NOMO-1 (cell line): ENCODE data around the gene OGFR.

Experiments used
- DNase-seq, 2 experiments: peaks; one replicate each; lab custom pipeline; 2025; ENCODE audit not compliant: unreplicated experiment in 2 of 2; lab: John Stamatoyannopoulos, UW

Gene OGFR

DNA sequence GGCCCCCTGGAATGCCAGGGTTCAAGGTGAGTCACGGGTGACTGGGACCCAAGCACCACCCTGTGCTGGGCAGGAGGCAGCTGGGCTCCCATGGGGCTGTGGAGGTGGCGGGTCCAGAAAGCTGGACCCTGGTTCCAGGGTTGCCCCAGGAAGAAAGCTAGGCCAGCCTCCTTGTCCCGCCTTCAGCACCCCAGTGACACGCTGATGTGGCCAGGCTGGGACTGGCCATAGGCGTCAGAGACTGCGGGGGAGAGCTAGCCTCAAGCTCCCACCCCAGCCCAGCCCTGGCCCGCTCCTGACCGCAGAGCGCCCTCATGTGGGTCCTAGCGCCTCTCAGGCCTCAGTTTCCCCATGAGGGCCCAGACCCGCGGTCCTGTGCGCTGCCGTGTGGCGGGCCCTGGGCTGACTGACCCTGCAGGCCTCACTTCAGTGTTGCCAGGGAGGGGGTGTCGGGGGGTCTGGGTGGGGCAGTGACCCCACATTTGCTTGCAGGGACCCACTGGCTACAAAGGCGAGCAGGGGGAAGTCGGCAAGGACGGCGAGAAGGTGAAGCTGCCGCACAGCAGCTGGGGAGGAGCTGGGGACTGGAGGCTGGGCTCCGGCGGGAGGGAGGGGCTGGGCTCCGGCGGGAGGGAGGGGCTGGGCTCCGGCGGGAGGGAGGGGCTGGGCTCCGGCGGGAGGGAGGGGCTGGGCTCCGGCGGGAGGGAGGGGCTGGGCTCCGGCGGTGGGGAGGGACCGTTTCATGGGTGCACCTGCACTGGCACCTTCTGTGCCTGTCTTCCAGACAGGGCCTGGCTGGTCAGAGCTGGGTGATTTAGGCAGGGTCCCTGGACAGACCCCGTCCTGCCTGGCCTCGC, 20.1 kb downstream of the OGFR start:
- DNase-seq: peak; percentile 68 to 84

DNA sequence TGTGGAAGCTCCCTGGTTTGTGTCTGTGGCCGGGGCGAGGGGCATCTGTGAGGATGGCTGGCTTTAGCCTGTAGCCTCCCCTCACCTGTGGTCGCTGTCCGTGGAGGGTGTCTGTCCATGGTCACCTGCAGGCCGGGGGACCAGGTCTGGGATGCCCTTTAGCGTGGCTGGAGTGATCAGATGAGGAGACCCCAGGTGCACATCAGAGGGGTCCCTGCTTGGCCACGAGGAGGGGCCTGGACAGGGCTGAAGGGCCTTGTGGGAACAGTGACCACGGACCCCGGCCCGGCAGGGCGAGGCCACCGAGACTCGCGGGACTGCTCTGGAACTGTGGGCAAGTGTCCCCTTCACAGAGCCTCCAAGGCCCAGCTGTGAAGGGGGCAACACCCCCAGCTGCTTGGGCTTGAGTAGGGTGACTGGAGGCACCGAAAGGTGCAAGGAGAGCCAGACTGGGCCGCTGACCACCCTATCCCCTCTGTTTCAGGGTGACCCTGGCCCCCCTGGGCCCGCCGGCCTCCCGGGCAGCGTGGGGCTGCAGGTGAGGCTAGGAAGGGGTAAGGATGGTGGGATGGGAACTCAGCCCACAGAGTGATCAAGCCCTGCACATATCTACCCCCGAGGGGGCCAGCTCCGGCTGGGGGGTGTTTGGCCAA, 20.8 kb downstream of the OGFR start:
- DNase-seq: no peak

DNA sequence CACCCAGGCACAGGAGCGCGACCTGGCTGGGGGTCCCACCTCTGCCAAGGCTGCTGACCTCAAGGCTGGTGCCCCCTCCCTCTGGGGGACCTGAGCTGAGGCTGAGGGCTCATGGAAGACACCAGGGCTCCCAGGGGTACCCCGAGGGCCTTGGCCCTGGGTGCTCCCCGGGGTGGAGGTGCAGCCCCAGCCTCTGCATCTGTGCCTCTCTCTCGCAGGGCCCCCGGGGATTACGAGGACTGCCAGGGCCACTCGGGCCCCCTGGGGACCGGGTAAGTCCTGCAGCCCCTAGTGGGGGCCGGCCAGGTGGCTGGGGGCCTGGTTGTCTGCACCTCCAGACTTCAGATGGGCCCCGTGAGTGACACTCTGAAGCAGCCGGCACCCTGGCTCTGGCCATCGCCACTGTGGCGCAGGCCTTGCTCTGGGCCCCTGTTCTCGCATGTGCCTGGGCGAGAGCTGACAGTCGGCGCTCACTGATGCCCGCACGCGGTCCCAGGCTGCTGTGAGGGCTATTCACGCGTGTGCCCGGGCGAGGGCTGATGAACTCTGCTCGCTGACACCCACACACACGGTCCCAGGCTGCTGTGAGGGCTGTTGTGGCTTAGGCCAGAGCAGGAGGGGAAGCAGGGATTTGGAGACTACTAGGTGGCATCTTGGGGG, 21.5 kb downstream of the OGFR start:
- DNase-seq: no peak

DNA sequence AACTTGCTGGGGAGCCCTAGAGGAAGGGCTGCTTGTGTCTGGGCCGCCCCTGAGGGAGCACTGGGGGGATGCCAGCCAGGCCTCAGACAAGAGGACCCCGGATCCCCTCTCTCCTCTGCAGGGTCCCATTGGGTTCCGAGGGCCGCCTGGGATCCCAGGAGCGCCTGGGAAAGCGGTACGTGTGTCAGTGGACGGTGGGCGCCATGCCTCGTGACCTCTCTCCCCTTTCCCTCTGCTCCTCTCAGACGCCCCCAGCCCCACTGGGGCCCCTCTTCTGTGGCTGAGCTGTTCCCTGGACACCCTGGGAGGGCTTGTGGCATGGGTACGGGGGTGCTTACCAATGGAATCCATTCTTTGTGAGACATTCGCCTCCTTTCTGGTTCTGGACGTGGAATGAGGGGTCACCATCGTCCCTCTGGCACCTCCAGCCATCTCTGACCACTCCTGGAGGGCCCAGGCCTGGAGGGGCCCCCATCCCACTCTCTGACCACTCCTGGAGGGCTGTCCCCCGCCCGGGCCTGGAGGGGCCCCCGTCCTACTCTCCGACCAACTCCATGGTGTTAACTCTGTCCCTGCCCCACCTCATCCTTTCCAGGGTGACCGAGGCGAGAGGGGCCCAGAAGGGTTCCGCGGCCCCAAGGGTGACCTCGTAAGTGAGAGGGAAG, 22.1 kb downstream of the OGFR start:
- no peak for DNase-seq

DNA sequence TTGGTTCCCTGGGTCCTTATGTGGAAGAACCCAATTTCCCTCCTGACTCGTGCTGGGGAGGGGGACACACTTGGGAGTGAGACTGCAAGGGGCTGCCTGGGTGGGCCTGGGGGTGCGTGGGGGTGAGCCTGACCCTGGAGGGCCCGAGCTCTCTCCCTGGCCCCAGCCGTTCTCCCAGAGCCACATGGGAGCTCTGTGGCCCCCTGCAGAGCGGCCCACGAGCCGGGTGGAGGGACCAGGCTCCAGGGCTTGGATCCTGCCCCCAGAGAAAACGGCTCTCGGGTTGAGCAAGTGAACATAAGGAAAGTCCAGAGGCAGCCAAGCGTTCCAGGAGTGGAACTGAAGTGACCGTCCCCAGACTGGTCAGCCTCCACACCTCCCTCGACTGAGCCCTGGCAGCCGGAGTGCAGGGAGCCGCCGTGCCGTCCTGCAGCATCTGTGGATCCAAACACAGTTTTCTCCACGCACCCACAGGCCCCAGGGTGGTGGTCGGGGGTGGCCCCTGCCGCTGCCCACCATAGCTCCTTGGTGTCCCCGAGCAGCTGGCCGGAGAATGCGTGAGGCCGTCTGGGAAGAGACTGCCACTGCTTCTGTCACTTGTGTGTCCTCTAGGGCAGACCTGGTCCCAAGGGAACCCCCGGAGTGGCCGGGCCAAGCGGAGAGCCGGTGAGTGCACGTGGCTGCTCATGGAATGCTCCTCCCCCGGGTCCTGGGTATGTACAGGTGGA, 22.8 kb downstream of the OGFR start:
- no peak for DNase-seq

DNA sequence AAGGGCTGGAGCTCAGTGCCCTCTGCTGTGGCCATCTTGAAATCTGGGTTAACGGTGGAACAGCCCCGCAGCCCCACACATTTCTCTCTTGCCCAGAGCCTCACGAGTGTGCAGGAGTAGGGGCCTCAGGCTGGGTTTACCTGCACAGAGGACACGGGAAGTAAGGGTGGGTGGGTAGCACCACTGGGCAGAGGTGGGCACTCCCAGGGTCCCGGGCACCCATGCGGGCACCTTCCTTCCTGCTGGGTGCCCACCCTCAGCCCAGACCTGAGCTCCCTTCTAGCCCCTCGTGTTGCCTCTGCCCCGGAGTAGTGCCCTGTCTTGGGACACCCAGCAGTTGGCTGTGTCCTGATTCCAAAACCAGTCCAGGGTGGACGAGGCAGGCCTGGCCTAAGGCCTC, 23.4 kb downstream of the OGFR start:
- no peak for DNase-seq

DNA sequence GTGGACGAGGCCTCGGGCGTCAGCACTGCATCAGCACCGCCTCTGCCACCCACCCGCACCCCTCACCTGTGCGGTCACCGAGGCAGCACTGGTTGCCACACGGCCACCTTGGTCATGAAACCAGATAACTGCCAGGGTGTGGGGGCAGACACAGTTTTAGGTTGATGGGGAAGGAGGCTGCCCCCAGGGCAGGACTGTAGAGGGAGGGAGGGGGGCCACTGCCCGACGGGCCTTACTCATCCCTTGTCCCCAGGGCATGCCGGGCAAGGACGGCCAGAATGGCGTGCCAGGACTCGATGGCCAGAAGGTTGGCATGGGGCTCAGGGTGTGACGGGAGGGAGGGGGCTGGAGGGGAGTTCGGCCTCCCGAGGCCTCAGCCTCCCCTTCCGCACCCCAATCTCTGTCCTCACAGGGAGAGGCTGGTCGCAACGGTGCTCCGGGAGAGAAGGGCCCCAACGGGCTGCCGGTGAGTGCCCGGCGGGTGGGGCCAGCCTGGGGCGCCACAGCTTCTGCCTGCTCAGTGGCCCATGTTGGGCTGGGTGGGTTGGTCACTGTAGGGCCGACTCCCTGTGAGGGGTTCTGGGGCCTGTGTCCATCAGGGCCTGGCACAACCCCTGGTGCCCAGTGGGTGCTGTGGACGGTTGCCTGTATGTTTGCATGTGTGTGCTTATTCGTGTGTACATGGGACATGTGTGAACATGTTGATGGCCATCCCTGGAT, 24.0 kb downstream of the OGFR start:
- no peak for DNase-seq

DNA sequence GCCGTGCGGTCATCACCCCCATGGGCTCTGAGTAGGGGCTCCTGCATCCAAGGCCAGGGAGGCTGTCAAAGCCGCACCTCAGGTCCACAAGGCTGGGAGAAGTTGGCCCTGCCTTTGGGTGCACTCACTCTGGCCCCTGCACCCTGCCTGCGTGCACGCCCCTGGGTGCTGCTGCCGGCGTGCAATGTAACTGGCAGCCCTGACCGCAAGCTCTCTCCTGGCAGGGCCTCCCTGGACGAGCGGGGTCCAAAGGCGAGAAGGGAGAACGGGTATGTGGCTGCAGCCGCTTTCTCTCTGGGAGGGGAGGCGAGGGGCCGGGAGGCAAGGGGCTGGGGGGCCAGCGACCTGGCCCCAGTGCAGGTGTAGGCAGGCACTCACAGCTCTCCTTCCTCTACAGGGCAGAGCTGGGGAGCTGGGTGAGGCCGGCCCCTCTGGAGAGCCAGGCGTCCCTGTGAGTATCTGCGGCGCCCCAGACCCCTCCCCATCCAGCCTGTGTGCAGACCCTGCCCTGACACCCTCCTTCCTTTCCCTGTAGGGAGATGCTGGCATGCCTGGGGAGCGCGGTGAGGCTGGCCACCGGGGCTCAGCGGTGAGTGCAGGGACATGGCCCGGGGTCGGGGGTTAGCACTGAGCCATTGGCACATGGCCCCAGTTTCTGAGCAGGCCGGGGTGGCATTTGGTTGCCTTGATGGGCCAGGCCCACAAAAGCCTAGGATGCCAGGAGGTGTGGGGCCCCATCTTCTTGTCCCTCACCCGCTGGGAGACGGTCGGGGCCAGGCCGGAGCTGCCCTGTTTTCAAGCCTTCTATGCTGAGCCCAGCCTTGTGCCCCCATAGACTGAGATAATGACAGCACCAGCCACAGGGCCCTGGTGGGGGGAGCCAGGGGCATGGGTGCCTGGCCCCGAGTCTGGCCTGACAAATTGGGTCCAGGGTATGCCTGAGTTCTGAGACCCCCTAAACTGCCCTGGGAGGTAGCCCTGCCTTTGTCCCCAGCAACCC, 24.9 kb downstream of the OGFR start:
- DNase-seq: no peak

DNA sequence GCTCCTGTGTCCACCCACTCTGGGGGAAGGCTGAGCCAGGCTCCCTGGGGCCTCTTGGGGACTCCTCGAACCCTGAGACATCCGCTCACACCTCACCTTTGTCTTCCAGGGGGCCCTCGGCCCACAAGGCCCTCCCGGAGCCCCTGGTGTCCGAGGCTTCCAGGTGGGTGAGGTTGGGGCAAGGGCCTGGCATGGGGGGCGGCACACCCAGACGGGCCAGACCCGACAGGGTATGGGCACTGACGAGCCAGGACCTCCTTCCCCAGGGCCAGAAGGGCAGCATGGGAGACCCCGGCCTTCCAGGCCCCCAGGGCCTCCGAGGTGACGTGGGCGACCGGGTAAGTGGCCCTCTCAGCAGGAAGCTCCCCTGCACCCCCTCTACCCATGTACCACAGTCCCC, 25.6 kb downstream of the OGFR start:
- DNase-seq: no peak

DNA sequence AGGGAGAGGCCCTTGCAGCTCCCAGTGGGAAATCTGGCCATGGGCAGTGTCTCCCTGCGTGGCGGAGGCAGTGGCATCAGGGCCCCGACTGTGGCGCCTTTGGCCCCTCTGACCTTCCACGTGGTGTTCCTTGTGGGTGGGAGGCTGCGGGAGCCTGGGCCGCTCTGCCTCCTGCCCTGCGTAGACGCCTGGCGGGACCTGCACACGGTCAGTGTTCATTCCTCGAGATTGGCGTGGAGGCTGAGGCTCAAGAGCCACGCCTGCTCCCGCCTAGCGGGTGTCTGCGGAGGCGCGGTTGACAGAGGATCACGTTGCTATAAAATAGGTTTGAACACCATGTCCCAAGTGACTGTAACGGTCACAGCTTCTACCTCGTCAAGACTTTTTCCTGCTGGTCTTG, 26.2 kb downstream of the OGFR start:
- peak; percentile 72 to 75 for DNase-seq

DNA sequence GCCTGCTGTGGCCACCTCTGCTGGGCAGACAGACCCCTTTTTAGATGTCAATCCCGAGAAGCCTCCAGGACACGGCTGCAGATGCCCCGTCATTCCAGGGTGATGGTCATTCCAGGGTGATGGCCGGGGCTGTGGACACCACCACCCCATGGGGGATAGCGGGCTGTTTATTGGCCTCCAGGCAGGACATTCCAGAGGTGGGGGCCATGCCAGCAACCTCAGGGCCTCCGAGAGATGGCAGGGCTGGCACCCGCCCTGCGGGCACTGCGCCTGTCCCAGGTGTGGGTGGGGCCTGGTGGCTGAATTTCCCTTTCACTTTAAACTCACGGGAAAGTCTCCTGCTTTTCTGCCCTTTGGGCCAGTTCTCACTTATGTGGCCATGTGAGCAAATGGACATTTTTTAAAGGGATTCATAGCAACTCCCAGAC, 26.7 kb downstream of the OGFR start:
- DNase-seq: no peak

DNA sequence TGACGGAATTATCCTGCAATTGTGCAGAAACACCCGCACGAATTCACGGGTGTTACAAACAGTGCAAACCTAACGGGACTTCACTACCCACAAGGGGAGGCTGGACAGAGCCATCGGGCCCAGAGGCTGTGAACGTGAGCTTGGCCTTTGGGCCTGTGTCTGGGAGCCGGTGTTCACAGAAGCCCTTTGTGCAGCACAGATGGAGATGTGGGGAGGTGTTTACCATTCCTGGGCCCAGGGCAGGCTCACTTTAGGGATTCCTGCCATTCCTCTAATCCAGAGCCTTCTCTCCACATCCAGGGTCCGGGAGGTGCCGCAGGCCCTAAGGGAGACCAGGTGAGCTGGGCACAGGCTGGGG, 27.2 kb downstream of the OGFR start:
- no peak for DNase-seq

DNA sequence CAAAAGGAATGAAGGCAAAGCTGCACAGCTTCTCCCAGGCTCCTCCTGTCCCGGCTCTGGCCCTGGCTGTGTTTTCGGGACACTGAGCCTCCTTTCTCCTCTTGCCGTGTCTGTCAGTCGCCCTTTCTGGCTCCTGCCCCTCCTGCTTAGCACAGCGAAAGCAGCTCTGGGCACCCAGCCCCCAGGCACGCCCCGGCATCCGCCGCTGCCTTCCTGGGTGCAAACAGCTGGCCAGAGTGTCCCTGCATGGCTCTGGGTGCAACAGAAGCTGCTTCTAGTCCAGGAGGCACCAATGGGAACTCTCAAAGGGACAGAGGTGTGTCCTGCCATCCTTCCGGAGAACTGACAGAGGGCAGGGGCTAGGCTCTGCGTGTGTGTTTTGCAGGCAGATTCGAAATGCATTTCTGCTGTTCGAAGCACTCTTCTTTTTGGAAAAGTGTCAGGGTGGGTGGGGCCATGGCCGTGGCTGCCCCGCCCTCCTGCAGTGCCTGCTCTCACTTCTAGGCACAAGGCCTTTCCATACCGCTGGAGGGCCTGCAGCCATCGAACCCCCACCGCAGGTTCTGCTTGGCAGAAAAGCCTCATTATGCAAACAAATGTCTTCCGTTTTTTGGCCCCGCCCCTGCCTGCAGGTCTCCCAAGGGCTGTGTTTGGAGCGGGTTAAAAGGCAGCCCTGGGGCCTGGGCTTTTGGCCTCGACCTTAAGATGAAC, 27.7 kb downstream of the OGFR start:
- peak; percentile 94 to 95 for DNase-seq

DNA sequence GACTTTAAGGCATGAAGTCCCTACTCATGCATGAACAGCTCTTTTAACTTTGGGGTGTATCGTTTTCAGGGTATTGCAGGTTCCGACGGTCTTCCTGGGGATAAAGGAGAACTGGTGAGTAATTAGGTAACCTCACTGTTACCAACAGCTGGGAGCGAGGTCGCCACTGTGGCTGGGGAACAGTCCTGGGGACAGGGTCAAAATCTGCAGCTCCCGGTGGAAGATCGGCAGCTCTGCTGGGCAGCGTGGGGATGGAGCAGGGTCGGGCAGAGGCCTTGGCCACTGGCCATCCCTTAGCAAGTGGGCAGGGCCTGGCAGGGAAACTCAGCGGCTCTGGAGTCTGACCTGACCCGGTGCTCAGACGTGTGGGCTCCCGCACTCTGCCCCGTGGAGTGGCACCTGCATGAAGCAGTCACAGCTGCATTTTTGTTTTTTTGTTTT, 28.3 kb downstream of the OGFR start:
- DNase-seq: no peak

DNA sequence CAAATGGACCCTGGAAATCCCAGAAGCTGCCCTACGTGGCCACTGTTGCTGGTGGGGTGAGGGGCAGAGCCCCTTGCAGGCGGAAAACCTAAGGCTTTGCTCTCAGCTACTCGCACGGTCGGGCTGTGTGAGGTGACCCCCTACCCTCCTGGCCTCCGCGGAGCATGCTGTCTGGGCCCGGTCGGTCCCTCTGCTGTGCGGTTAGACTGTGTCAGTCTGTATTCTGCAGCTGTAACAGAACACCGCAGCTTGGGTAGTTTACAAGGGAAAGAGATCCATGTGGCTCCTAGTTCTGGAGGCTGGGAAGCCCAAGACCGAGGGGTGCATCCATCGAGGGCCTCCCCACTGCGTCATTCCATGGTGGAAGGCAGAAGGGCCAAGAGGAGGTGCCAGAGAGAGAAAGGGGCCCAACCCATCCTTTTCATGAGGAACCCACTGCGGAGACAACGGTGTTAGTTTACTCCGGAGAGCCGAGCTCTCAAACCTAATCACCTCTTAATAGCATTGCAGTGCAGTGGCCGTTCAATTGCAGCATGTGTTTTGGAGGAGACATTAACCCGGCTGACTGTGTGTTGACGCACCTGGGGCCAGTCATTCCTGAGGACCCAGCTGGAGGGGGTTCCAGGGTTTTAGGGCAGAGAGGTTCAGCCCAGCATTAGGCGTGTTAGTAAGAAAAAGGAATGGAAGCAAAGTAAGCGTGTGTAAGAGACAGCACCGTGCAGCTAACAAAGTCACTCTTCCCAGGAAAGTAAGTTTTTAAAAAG, 30.5 kb downstream of the OGFR start:
- no peak for DNase-seq

DNA sequence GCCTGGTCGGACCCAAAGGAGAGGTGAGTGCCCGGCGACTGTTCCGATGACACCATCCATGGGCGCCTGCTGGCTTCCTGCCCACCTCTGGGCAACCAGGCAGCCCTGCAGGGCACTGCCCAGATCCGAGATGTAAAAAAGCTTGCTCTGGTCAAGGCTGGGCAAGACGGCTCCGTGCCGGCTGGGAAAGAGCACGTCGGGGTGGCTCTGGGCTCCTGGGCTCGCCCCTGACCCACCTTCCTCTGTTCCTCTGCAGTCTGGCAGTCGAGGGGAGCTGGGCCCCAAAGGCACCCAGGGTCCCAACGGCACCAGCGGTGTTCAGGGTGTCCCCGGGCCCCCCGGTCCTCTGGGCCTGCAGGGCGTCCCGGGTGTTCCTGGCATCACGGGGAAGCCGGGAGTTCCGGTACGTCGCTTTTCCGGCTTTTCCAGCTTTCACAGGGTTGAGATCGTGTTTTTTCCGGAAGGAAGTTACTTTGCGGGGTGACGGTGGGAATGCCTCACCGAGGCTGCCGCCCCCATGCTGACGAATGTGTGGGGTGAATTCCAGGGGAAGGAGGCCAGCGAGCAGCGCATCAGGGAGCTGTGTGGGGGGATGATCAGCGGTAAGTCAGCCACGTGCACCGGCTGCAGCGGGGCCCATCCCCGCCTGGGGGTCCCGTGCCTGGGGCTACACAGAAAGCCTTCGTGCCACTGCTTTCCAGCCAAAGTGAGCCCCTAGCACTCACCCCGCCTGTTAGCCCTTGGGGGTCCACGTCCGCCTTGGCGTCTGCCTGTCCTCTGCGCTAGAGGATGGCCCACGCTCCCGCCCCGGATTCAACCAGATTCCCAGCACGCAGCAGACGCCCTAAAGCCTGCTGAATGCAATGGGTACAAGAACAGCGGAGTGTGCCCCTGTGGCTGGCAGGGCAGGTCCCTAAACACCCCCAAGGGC, 31.6 kb downstream of the OGFR start:
- DNase-seq: no peak
